ENCODE results near the gene UEVLD.

UEVLD gene

GRCh38 chr11:18618342-18619025 is 29.9 kb upstream of the UEVLD start:
- Histone ChIP-seq H3K27me3 (ENCODE audit: insufficient read depth, insufficient read length) (no peaks in the 10 kb centered on the region), H3K36me3 (ENCODE audit: insufficient read depth, insufficient read length, low read length) (peaks cover 23% of the 10 kb centered on the region), H3K4me1 (ENCODE audit: insufficient read depth, insufficient read length) (no peaks in the 10 kb centered on the region), H3K9ac (ENCODE audit: insufficient read length, low read depth) (no peak overlapping the region), H3K9me3 (ENCODE audit: insufficient read depth, low read length) (no peaks in the 10 kb centered on the region), H3K4me3 (ENCODE audit: insufficient read length, low read depth) (no peak overlapping the region)
- TF ChIP-seq YY1 (IDR thresholded peaks at IDR 0.05; ENCODE audit: insufficient read depth, insufficient read length) (no peak), ZNF274 (IDR thresholded peaks at IDR 0.05; ENCODE audit: low read depth, low read length) (no peak), SUZ12 (IDR thresholded peaks at IDR 0.05; ENCODE audit: extremely low read depth, insufficient read depth, insufficient read length) (no peak)
- no peak for DNase-seq (ENCODE audit: low read depth, low spot score)

GRCh38 chr11:18617688-18618341 is 29.3 kb upstream of the UEVLD start:
- Histone ChIP-seq H3K27me3 (ENCODE audit: insufficient read depth, insufficient read length) (no peaks in the 10 kb centered on the region), H3K36me3 (ENCODE audit: insufficient read depth, insufficient read length, low read length) (peaks cover 27% of the 10 kb centered on the region), H3K4me1 (ENCODE audit: insufficient read depth, insufficient read length) (no peaks in the 10 kb centered on the region), H3K4me3 (ENCODE audit: insufficient read length, low read depth) (no peak overlapping the region), H3K9me3 (ENCODE audit: insufficient read depth, low read length) (no peaks in the 10 kb centered on the region), H3K9ac (ENCODE audit: insufficient read length, low read depth) (no peak overlapping the region)
- TF ChIP-seq YY1 (IDR thresholded peaks at IDR 0.05; ENCODE audit: insufficient read depth, insufficient read length) (no peak), SUZ12 (IDR thresholded peaks at IDR 0.05; ENCODE audit: extremely low read depth, insufficient read depth, insufficient read length) (no peak), ZNF274 (IDR thresholded peaks at IDR 0.05; ENCODE audit: low read depth, low read length) (no peak)
- no peak for DNase-seq (ENCODE audit: low read depth, low spot score)

- DNase-seq (ENCODE audit: low read depth, low spot score), result no peak
- no peak for TF ChIP-seq YY1 (IDR thresholded peaks at IDR 0.05; ENCODE audit: insufficient read depth, insufficient read length)
- no peak for TF ChIP-seq ZNF274 (IDR thresholded peaks at IDR 0.05; ENCODE audit: low read depth, low read length)
- TF ChIP-seq SUZ12 (IDR thresholded peaks at IDR 0.05; ENCODE audit: extremely low read depth, insufficient read depth, insufficient read length), result no peak
- no peaks in the 10 kb centered on the region for H3K4me1 ChIP-seq (ENCODE audit: insufficient read depth, insufficient read length)
- no peak overlapping the region for H3K9ac ChIP-seq (ENCODE audit: insufficient read length, low read depth)
- H3K36me3 ChIP-seq (ENCODE audit: insufficient read depth, insufficient read length, low read length), result peaks cover 44% of the 10 kb centered on the region
- H3K9me3 ChIP-seq (ENCODE audit: insufficient read depth, low read length), result no peaks in the 10 kb centered on the region
- no peaks in the 10 kb centered on the region for H3K27me3 ChIP-seq (ENCODE audit: insufficient read depth, insufficient read length)
- H3K4me3 ChIP-seq (ENCODE audit: insufficient read length, low read depth), result no peak overlapping the region
These were observed 27.3 kb upstream of the UEVLD start for GRCh38 chr11:18615628-18616392.

- no peak for DNase-seq (ENCODE audit: low read depth, low spot score)
- H3K4me3 ChIP-seq (ENCODE audit: insufficient read length, low read depth), result no peak overlapping the region
- no peaks in the 10 kb centered on the region for H3K4me1 ChIP-seq (ENCODE audit: insufficient read depth, insufficient read length)
- peaks cover 52% of the 10 kb centered on the region for H3K36me3 ChIP-seq (ENCODE audit: insufficient read depth, insufficient read length, low read length)
- no peaks in the 10 kb centered on the region for H3K9me3 ChIP-seq (ENCODE audit: insufficient read depth, low read length)
- no peak for TF ChIP-seq SUZ12 (IDR thresholded peaks at IDR 0.05; ENCODE audit: extremely low read depth, insufficient read depth, insufficient read length)
- TF ChIP-seq ZNF274 (IDR thresholded peaks at IDR 0.05; ENCODE audit: low read depth, low read length), result no peak
- TF ChIP-seq YY1 (IDR thresholded peaks at IDR 0.05; ENCODE audit: insufficient read depth, insufficient read length), result no peak
- H3K27me3 ChIP-seq (ENCODE audit: insufficient read depth, insufficient read length), result no peaks in the 10 kb centered on the region
- H3K9ac ChIP-seq (ENCODE audit: insufficient read length, low read depth), result no peak overlapping the region
These were observed 26.1 kb upstream of the UEVLD start for GRCh38 chr11:18614667-18615066.

GRCh38 chr11:18612394-18612793 is 23.9 kb upstream of the UEVLD start:
- no peak for DNase-seq (ENCODE audit: low read depth, low spot score)
- no peak for TF ChIP-seq YY1 (IDR thresholded peaks at IDR 0.05; ENCODE audit: insufficient read depth, insufficient read length)
- TF ChIP-seq SUZ12 (IDR thresholded peaks at IDR 0.05; ENCODE audit: extremely low read depth, insufficient read depth, insufficient read length), result no peak
- TF ChIP-seq ZNF274 (IDR thresholded peaks at IDR 0.05; ENCODE audit: low read depth, low read length), result no peak
- no peak overlapping the region for H3K9ac ChIP-seq (ENCODE audit: insufficient read length, low read depth)
- peaks cover 66% of the 10 kb centered on the region for H3K36me3 ChIP-seq (ENCODE audit: insufficient read depth, insufficient read length, low read length)
- H3K4me1 ChIP-seq (ENCODE audit: insufficient read depth, insufficient read length), result no peaks in the 10 kb centered on the region
- H3K27me3 ChIP-seq (ENCODE audit: insufficient read depth, insufficient read length), result no peaks in the 10 kb centered on the region
- no peaks in the 10 kb centered on the region for H3K9me3 ChIP-seq (ENCODE audit: insufficient read depth, low read length)
- no peak overlapping the region for H3K4me3 ChIP-seq (ENCODE audit: insufficient read length, low read depth)

- Histone ChIP-seq H3K4me1 (ENCODE audit: insufficient read depth, insufficient read length) (no peaks in the 10 kb centered on the region), H3K27me3 (ENCODE audit: insufficient read depth, insufficient read length) (no peaks in the 10 kb centered on the region), H3K36me3 (ENCODE audit: insufficient read depth, insufficient read length, low read length) (peaks cover 71% of the 10 kb centered on the region), H3K9ac (ENCODE audit: insufficient read length, low read depth) (no peak overlapping the region), H3K9me3 (ENCODE audit: insufficient read depth, low read length) (no peaks in the 10 kb centered on the region), H3K4me3 (ENCODE audit: insufficient read length, low read depth) (no peak overlapping the region)
- DNase-seq (ENCODE audit: low read depth, low spot score), result no peak
- no peak for TF ChIP-seq ZNF274 (IDR thresholded peaks at IDR 0.05; ENCODE audit: low read depth, low read length)
- no peak for TF ChIP-seq YY1 (IDR thresholded peaks at IDR 0.05; ENCODE audit: insufficient read depth, insufficient read length)
- TF ChIP-seq SUZ12 (IDR thresholded peaks at IDR 0.05; ENCODE audit: extremely low read depth, insufficient read depth, insufficient read length), result no peak
These were observed 22.7 kb upstream of the UEVLD start for GRCh38 chr11:18611196-18611595.

- DNase-seq (ENCODE audit: low read depth, low spot score), result no peak
- Histone ChIP-seq H3K4me1 (ENCODE audit: insufficient read depth, insufficient read length) (no peaks in the 10 kb centered on the region), H3K9ac (ENCODE audit: insufficient read length, low read depth) (no peak overlapping the region), H3K36me3 (ENCODE audit: insufficient read depth, insufficient read length, low read length) (peaks cover 55% of the 10 kb centered on the region), H3K9me3 (ENCODE audit: insufficient read depth, low read length) (no peaks in the 10 kb centered on the region), H3K4me3 (ENCODE audit: insufficient read length, low read depth) (no peak overlapping the region), H3K27me3 (ENCODE audit: insufficient read depth, insufficient read length) (no peaks in the 10 kb centered on the region)
- no peak for TF ChIP-seq YY1 (IDR thresholded peaks at IDR 0.05; ENCODE audit: insufficient read depth, insufficient read length)
- no peak for TF ChIP-seq ZNF274 (IDR thresholded peaks at IDR 0.05; ENCODE audit: low read depth, low read length)
- TF ChIP-seq SUZ12 (IDR thresholded peaks at IDR 0.05; ENCODE audit: extremely low read depth, insufficient read depth, insufficient read length), result no peak
These were observed 19.8 kb upstream of the UEVLD start for GRCh38 chr11:18608376-18608775.

Data from NT2/D1 (cell line).